Smooth muscle cell (in vitro differentiated cells): ENCODE measurements around the gene DCAF11. TPM values are rescaled to one million over a fixed set of nuclear protein-coding genes. Genes with fewer than 3 reads are reported as not detected.

Experiments
- DNase-seq: peaks from one replicate; lab custom pipeline; 2025; ENCODE audit not compliant: unreplicated experiment; lab: John Stamatoyannopoulos, UW
- H2AFZ ChIP-seq: fragments of 200-600 bp; sonication (generic); 2 replicates; pipeline ENCODE4 v1.6.0; 2016; ENCODE audit warnings: antibody characterized with exemption, low read depth, mild to moderate bottlenecking
- H3F3A ChIP-seq: fragments of 200-600 bp; sonication (generic); 2 replicates; pipeline ENCODE4 v1.6.0; 2017; ENCODE audit warnings: antibody characterized with exemption, low read depth
- H3K27ac ChIP-seq: fragments of 200-600 bp; sonication (generic); 2 replicates; pipeline ENCODE4 v1.5.1; 2016; ENCODE audit warnings: low read depth, mild to moderate bottlenecking
- H3K27me3 ChIP-seq: fragments of 200-600 bp; sonication (generic); 2 replicates; pipeline ENCODE4 v1.6.1; 2016; ENCODE audit warnings: low read depth, mild to moderate bottlenecking
- H3K36me3 ChIP-seq: fragments of 200-600 bp; sonication (generic); 2 replicates; pipeline ENCODE4 v1.5.1; 2016; ENCODE audit warnings: low read depth
- H3K4me1 ChIP-seq: fragments of 200-600 bp; sonication (generic); 2 replicates; pipeline ENCODE4 v1.5.1; 2016; ENCODE audit warnings: low read depth
- H3K4me2 ChIP-seq: fragments of 200-600 bp; sonication (generic); 2 replicates; pipeline ENCODE4 v1.6.0; 2016; ENCODE audit warnings: mild to moderate bottlenecking
- H3K4me3 ChIP-seq: fragments of 200-600 bp; sonication (generic); 2 replicates; pipeline ENCODE4 v1.5.1; 2016; ENCODE audit warnings: mild to moderate bottlenecking
- H3K79me2 ChIP-seq: fragments of 200-600 bp; sonication (generic); 2 replicates; pipeline ENCODE4 v1.6.0; 2016; ENCODE audit warnings: low read depth, mild to moderate bottlenecking
- H3K9ac ChIP-seq: fragments of 200-600 bp; sonication (generic); 2 replicates; pipeline ENCODE4 v1.6.0; 2016; ENCODE audit warnings: low read depth
- H3K9me3 ChIP-seq: fragments of 200-600 bp; sonication (generic); replicated peaks from 2 replicates; pipeline ENCODE4 v1.5.1; 2016; ENCODE audit warnings: low read depth
- H4K20me1 ChIP-seq: fragments of 200-600 bp; sonication (generic); 2 replicates; pipeline ENCODE4 v1.6.0; 2016; ENCODE audit warnings: low read depth
- WGBS: methylation state at CpG from one replicate; pipeline ENCODE4 v1.1.7; 2016; ENCODE audit warnings: low lambda C conversion rate; 5-methylcytosine and 5-hydroxymethylcytosine counted together
- polyA plus RNA-seq: library from polyadenylated mRNA; unstranded; fragments of >200 nt; fragmentation: Nextera tagmentation; extraction: Ambion mirVana; gene quantifications from 2 replicates; pipeline ENCODE4 v1.2.1, GENCODE V29; 2016
- total RNA-seq: library from RNA; depleted of rRNA; stranded (reverse); fragments of >200 nt; gene quantifications from 2 replicates; pipeline ENCODE4 v1.2.3, GENCODE V29; 2014
- TF ChIP-seq, protein P1 (sequence below): fragments of 200-600 bp; sonication (generic); IDR thresholded peaks from 2 replicates; pipeline ENCODE4 v1.5.1; 2017; ENCODE audit warnings: borderline replicate concordance, mild to moderate bottlenecking, antibody characterized with exemption; ENCODE audit not compliant: insufficient read depth, poor library complexity, severe bottlenecking

The DCAF11 gene
- total and polyA plus RNA-seq, 2 experiments from 2014 or later, result 39.3 to 43.6 TPM

DNA sequence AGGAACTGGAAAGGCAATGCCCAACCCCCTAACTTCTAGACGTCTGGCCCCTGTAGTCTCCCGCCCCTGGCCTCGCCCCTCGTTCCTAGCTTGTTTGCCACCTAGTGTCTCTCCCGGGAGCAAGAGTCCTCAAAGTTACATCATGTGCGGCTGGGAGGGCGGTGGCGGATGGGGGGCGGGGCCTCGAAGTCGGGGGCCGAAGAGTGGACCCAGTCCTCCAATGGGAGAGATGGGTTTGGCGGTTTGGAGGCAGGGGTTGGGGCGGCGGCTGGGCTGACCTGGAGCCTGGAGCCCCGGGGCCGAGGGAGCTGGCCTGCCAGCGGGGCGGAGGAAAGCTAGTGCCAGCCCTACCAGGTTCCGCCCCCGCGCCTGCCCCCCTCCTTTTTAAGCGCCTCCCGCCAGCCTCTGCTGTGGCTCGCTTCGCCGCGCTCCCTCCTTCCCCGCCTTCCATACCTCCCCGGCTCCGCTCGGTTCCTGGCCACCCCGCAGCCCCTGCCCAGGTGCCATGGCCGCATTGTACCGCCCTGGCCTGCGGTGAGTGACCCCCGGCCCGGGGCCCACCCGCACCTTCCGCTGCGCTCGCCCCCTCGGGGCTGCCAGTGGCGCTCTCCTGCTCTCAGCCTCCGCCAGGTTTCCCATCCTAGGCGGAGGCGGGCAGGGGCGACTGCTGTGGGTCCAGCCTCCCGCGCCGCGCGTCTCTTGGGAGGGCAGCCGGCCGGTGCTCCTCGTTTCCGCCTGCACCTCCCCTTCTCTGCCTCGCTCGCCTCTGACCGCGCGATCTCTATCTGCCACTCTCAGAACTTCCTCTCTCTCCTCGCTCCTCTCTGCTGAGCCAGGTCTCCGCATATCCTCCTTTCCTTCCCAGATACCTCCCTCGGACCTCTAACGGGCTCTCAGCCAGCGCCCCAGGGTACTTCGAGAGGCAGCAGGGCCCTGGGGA lies 20.4 kb upstream of the DCAF11 start, which contains the start of gene PCK2:
TSS of gene PCK2 (plus strand) at position 411 of the 940 bp plus-strand sequence. CDS start at position 506, 95 bp downstream.
- Histone ChIP-seq H3K9me3 (no peaks in the 10 kb centered on the region), H4K20me1 (no peaks in the 10 kb centered on the region), H3K4me2 (peak within 1 kb of the TSS; percentile 92), H3K9ac (peak within 1 kb of the TSS; percentile 75), H2AFZ (peak within 1 kb of the TSS; percentile 42), H3K36me3 (no peaks in the 10 kb centered on the region), H3K4me1 (peaks cover 9% of the 10 kb centered on the region), H3K79me2 (peaks cover 15% of the 10 kb centered on the region), H3K27me3 (no peaks in the 10 kb centered on the region), H3K4me3 (peak within 1 kb of the TSS; percentile 91), H3K27ac (peak within 1 kb of the TSS; percentile 73), H3F3A (no peaks in the 10 kb centered on the region)
- WGBS, result under 1% methylated on average over 42 of the region's 68 CpGs
- DNase-seq, result peak; percentile 86
- TF ChIP-seq, protein P1, sequence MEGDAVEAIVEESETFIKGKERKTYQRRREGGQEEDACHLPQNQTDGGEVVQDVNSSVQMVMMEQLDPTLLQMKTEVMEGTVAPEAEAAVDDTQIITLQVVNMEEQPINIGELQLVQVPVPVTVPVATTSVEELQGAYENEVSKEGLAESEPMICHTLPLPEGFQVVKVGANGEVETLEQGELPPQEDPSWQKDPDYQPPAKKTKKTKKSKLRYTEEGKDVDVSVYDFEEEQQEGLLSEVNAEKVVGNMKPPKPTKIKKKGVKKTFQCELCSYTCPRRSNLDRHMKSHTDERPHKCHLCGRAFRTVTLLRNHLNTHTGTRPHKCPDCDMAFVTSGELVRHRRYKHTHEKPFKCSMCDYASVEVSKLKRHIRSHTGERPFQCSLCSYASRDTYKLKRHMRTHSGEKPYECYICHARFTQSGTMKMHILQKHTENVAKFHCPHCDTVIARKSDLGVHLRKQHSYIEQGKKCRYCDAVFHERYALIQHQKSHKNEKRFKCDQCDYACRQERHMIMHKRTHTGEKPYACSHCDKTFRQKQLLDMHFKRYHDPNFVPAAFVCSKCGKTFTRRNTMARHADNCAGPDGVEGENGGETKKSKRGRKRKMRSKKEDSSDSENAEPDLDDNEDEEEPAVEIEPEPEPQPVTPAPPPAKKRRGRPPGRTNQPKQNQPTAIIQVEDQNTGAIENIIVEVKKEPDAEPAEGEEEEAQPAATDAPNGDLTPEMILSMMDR, result peak; percentile 4

DNA sequence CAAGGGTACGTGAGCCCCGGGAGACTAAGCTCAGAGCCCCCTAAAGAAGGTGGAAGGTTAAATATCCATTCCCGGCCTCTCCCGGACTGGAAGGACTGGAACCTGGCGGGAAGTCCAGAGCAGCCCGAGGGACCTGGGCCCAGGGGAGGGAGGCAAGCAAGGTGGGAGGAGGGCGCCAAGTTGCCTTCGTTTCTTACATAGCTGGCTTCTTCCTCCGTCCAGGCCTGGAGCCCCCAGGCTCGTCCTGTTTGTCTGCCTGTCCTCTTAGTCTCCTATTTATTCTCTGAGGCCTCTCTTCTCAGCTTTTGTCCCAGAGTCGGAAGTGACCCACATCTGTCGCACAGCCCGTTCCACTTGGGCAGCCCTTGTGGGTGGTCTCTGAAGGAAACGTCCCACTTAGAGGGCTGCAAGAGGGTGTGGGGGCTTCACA lies 19.7 kb upstream of the DCAF11 start:
- Histone ChIP-seq H3K27ac (peak overlapping the region; percentile 73), H3K27me3 (no peaks in the 10 kb centered on the region), H2AFZ (peak overlapping the region; percentile 42), H3K4me3 (peak overlapping the region; percentile 91), H3K4me2 (peak overlapping the region; percentile 92), H4K20me1 (no peaks in the 10 kb centered on the region), H3F3A (no peaks in the 10 kb centered on the region), H3K9ac (peak overlapping the region; percentile 75), H3K79me2 (peaks cover 15% of the 10 kb centered on the region), H3K36me3 (no peaks in the 10 kb centered on the region), H3K9me3 (no peaks in the 10 kb centered on the region), H3K4me1 (peaks cover 9% of the 10 kb centered on the region)
- TF ChIP-seq, protein P1, result no peak
- 5% methylated on average over 14 of the region's 14 CpGs for WGBS
- DNase-seq, result no peak

DNA sequence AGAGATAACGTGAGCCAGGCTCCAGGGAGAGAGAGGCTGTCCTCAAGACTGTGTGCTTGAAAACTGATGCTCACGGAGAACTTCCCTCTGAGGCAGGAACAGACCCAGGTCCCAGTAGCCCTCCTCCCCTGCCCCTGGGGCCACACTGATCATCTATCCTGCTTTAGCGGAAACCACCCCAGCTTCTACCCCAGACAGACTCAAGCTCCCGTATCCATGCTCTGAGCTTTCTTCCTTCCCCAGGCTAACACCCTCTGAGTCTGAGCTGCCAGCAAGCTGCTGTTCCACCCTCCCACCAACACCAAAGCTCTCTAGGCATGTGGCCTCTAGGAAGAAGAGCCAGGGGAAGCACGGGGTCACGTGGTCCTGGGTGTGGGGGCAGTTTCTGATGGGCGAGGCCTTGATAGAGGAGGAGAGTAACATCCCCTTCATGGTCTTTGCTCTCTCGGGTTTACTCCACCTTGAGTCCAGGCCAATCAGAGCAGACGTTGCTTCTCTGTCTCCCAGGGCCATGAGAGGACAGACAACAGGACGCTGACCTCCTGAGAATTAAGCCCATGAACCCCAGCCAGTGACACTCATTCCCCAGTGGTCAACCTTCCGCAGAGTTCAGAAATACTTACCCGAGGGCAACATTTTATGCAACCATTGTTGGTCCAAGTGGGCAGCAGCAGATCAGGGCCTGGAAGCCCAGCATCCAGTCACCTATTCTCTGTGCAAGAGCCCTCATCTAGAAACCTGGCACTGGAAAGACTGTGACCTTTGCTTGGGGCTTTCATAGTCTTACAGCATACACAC lies 19.1 kb upstream of the DCAF11 start:
- H4K20me1 ChIP-seq, result no peaks in the 10 kb centered on the region
- H3F3A ChIP-seq, result no peaks in the 10 kb centered on the region
- DNase-seq, result no peak
- WGBS, result 25% methylated on average over 12 of the region's 12 CpGs
- peak overlapping the region; percentile 91 for H3K4me3 ChIP-seq
- TF ChIP-seq, protein P1, result no peak
- H3K4me2 ChIP-seq, result peak overlapping the region; percentile 92
- H3K27me3 ChIP-seq, result no peaks in the 10 kb centered on the region
- peak overlapping the region; percentile 75 for H3K9ac ChIP-seq
- peaks cover 9% of the 10 kb centered on the region for H3K4me1 ChIP-seq
- no peaks in the 10 kb centered on the region for H3K36me3 ChIP-seq
- H3K9me3 ChIP-seq, result no peaks in the 10 kb centered on the region
- peak overlapping the region; percentile 73 for H3K27ac ChIP-seq
- H3K79me2 ChIP-seq, result peaks cover 15% of the 10 kb centered on the region
- H2AFZ ChIP-seq, result peak overlapping the region; percentile 42
